NCI-H2196 treated with DMSO at 0.1 percent for 48 hours (cell line): Measurements from ENCODE around the gene BACH1.
"Not testable (repeated sequence)": the region's sequence is repeated elsewhere in the genome, so short reads cannot be mapped to it uniquely, and the experiment has no call there.

Experiments used
- DNase-seq: peaks from one replicate; lab custom pipeline; 2025; ENCODE audit not compliant: unreplicated experiment; lab: John Stamatoyannopoulos, UW

Gene BACH1

GRCh38 chr21:29343519-29343918, 44.8 kb downstream of the BACH1 start:
- DNase-seq, result no peak

- DNase-seq, result no peak
Measured at GRCh38 chr21:29346281-29346680, 47.6 kb downstream of the BACH1 start.

- DNase-seq, result no peak
Measured at GRCh38 chr21:29346771-29347170, 48.0 kb downstream of the BACH1 start.

- no peak for DNase-seq
Measured at GRCh38 chr21:29347274-29347681, 48.6 kb downstream of the BACH1 start.

- DNase-seq, result no peak
Measured at GRCh38 chr21:29349702-29350101, 51.0 kb downstream of the BACH1 start.

GRCh38 chr21:29350246-29350779, 51.6 kb downstream of the BACH1 start:
- no peak for DNase-seq

GRCh38 chr21:29351691-29352090, 53.0 kb downstream of the BACH1 start:
- no peak for DNase-seq

- DNase-seq, result not testable (repeated sequence)
Measured at GRCh38 chr21:29355043-29355710, 56.5 kb downstream of the BACH1 start.

- DNase-seq, result not testable (repeated sequence)
Measured at GRCh38 chr21:29356291-29356690, 57.6 kb downstream of the BACH1 start.

GRCh38 chr21:29356810-29357209, 58.1 kb downstream of the BACH1 start:
- DNase-seq, result not testable (repeated sequence)

- DNase-seq, result no peak
Measured at GRCh38 chr21:29359718-29360117, 61.0 kb downstream of the BACH1 start.

- DNase-seq, result no peak
Measured at GRCh38 chr21:29360799-29361765, 62.4 kb downstream of the BACH1 start.

GRCh38 chr21:29362758-29363157, 64.0 kb downstream of the BACH1 start:
- no peak for DNase-seq

GRCh38 chr21:29365661-29366265, 67.0 kb downstream of the BACH1 start:
- DNase-seq, result no peak

GRCh38 chr21:29366532-29366931, 67.8 kb downstream of the BACH1 start:
- no peak for DNase-seq

GRCh38 chr21:29367335-29367734, 68.6 kb downstream of the BACH1 start:
- no peak for DNase-seq

- DNase-seq, result no peak
Measured at GRCh38 chr21:29368906-29369305, 70.2 kb downstream of the BACH1 start.

- DNase-seq, result no peak
Measured at GRCh38 chr21:29371464-29371863, 72.7 kb downstream of the BACH1 start.

- DNase-seq, result peak; percentile 22
Measured at GRCh38 chr21:29372063-29372802, 73.5 kb downstream of the BACH1 start.

GRCh38 chr21:29374481-29374880, 75.8 kb downstream of the BACH1 start:
- no peak for DNase-seq

- DNase-seq, result no peak
Measured at GRCh38 chr21:29376556-29376955, 77.8 kb downstream of the BACH1 start.
